OCI-LY1 (cell line): ENCODE data around the gene GPATCH8.

ENCODE experiments used
- H2AFZ ChIP-seq: fragments of 200-600 bp; sonication (generic), shearing (Covaris generic); 2 replicates; pipeline ENCODE4 v1.6.0; 2014; ENCODE audit warnings: antibody characterized with exemption, mild to moderate bottlenecking, low read length
- H3F3A ChIP-seq: fragments of 200-600 bp; sonication (generic), shearing (Covaris generic); 2 replicates; pipeline ENCODE4 v1.6.0; 2014; ENCODE audit warnings: mild to moderate bottlenecking, antibody characterized with exemption, low read length, moderate library complexity; ENCODE audit not compliant: insufficient read depth
- H3K27ac ChIP-seq: fragments of 200-600 bp; sonication (generic); 2 replicates; pipeline ENCODE4 v1.5.1; 2014; ENCODE audit warnings: low read length, mixed run types, mild to moderate bottlenecking, low read depth; ENCODE audit not compliant: poor library complexity, severe bottlenecking
- H3K27me3 ChIP-seq: fragments of 200-600 bp; sonication (generic); 2 replicates; pipeline ENCODE4 v1.6.0; 2014; ENCODE audit warnings: antibody characterized with exemption, mild to moderate bottlenecking, low read length, moderate library complexity; ENCODE audit not compliant: insufficient read depth
- H3K36me3 ChIP-seq: fragments of 200-600 bp; sonication (generic); 2 replicates; pipeline ENCODE4 v1.6.1; 2014; ENCODE audit warnings: mild to moderate bottlenecking, antibody characterized with exemption, low read length, moderate library complexity, mixed read lengths; ENCODE audit not compliant: insufficient read depth
- H3K4me1 ChIP-seq: fragments of 200-600 bp; sonication (generic); 2 replicates; pipeline ENCODE4 v1.5.1; 2014; ENCODE audit warnings: mild to moderate bottlenecking, low read length, moderate library complexity; ENCODE audit not compliant: insufficient read depth, severe bottlenecking
- H3K4me2 ChIP-seq: fragments of 200-600 bp; sonication (generic), shearing (Covaris generic); 2 replicates; pipeline ENCODE4 v1.6.1; 2014; ENCODE audit warnings: low read length
- H3K4me3 ChIP-seq: fragments of 200-600 bp; sonication (generic); 2 replicates; pipeline ENCODE4 v1.5.1; 2014; ENCODE audit warnings: low read length, low read depth, mild to moderate bottlenecking, mixed read lengths; ENCODE audit not compliant: poor library complexity, severe bottlenecking
- H3K79me2 ChIP-seq: fragments of 200-600 bp; shearing (Covaris generic); 2 replicates; pipeline ENCODE4 v1.6.1; 2016; ENCODE audit warnings: mixed run types, low read length, mixed read lengths; ENCODE audit not compliant: insufficient read depth
- H3K9ac ChIP-seq: fragments of 200-600 bp; sonication (generic), shearing (Covaris generic); 2 replicates; pipeline ENCODE4 v1.6.1; 2014; ENCODE audit warnings: mild to moderate bottlenecking, low read length, mixed read lengths
- H3K9me2 ChIP-seq: fragments of 200-600 bp; sonication (generic), shearing (Covaris generic); 2 replicates; pipeline ENCODE4 v1.6.1; 2014; ENCODE audit warnings: low read depth, mild to moderate bottlenecking, low read length, mixed read lengths
- H3K9me3 ChIP-seq: fragments of 200-600 bp; shearing (Covaris generic); 2 replicates; pipeline ENCODE4 v1.6.1; 2014; ENCODE audit warnings: low read length, mixed read lengths
- H4K20me1 ChIP-seq: fragments of 200-600 bp; sonication (generic), shearing (Covaris generic); 2 replicates; pipeline ENCODE4 v1.6.0; 2016; ENCODE audit warnings: mild to moderate bottlenecking, low read length; ENCODE audit not compliant: insufficient read depth
- CTCF ChIP-seq: fragments of 200-600 bp; sonication (generic), shearing (Covaris generic); IDR thresholded peaks from 2 replicates; pipeline ENCODE4 v1.5.1; 2017; ENCODE audit warnings: mild to moderate bottlenecking, antibody characterized with exemption, low read length, moderate library complexity, mixed read lengths
- EZH2 ChIP-seq: fragments of 200-600 bp; sonication (generic), shearing (Covaris generic); IDR thresholded peaks from 2 replicates; pipeline ENCODE4 v1.8.0; 2017; ENCODE audit warnings: borderline replicate concordance, mixed run types, mild to moderate bottlenecking, antibody characterized with exemption, low read length, moderate library complexity, mixed read lengths

GPATCH8 gene

GRCh38 chr17:44523672-44523972 is 20.4 kb upstream of the GPATCH8 start:
- Histone ChIP-seq H3F3A (no peaks in the 10 kb centered on the region), H3K36me3 (no peaks in the 10 kb centered on the region), H3K4me1 (peaks cover 5% of the 10 kb centered on the region), H3K9me3 (no peaks in the 10 kb centered on the region), H3K9ac (no peak overlapping the region), H4K20me1 (no peaks in the 10 kb centered on the region), H3K4me3 (no peak overlapping the region), H3K27me3 (no peaks in the 10 kb centered on the region), H2AFZ (peak overlapping the region; percentile 23; the same call in 1 of the 2 replicates), H3K9me2 (no peaks in the 10 kb centered on the region), H3K79me2 (no peaks in the 10 kb centered on the region), H3K27ac (no peak overlapping the region), H3K4me2 (peak overlapping the region; percentile 35)
- TF ChIP-seq EZH2 (no peak), CTCF (no peak)

GRCh38 chr17:44522883-44523671 is 19.9 kb upstream of the GPATCH8 start:
- no peak overlapping the region for H3K4me3 ChIP-seq
- TF ChIP-seq EZH2, result no peak
- peak; percentile 89 for TF ChIP-seq CTCF

GRCh38 chr17:44518032-44518431 is 14.8 kb upstream of the GPATCH8 start:
- H4K20me1 ChIP-seq, result no peaks in the 10 kb centered on the region
- H3K27me3 ChIP-seq, result no peaks in the 10 kb centered on the region
- no peaks in the 10 kb centered on the region for H3K79me2 ChIP-seq
- no peaks in the 10 kb centered on the region for H3F3A ChIP-seq
- no peak overlapping the region for H3K4me2 ChIP-seq
- TF ChIP-seq CTCF (no peak), EZH2 (no peak)
- no peaks in the 10 kb centered on the region for H3K9me2 ChIP-seq
- no peak overlapping the region for H2AFZ ChIP-seq
- H3K9me3 ChIP-seq, result no peaks in the 10 kb centered on the region
- no peak overlapping the region for H3K4me3 ChIP-seq
- no peaks in the 10 kb centered on the region for H3K4me1 ChIP-seq
- H3K36me3 ChIP-seq, result no peaks in the 10 kb centered on the region
- no peak overlapping the region for H3K27ac ChIP-seq
- no peak overlapping the region for H3K9ac ChIP-seq

More at GRCh38 chr17:44522883-44523671, 19.9 kb upstream of the GPATCH8 start:
- H3K4me1 ChIP-seq, result peaks cover 5% of the 10 kb centered on the region
- no peaks in the 10 kb centered on the region for H3K9me3 ChIP-seq
- H3K27me3 ChIP-seq, result no peaks in the 10 kb centered on the region
- peak overlapping the region; percentile 23; the same call in 1 of the 2 replicates for H2AFZ ChIP-seq
- no peaks in the 10 kb centered on the region for H3K9me2 ChIP-seq
- H3K79me2 ChIP-seq, result no peaks in the 10 kb centered on the region
- H3F3A ChIP-seq, result no peaks in the 10 kb centered on the region
- no peaks in the 10 kb centered on the region for H4K20me1 ChIP-seq
- H3K27ac ChIP-seq, result no peak overlapping the region
- H3K9ac ChIP-seq, result no peak overlapping the region
- peak overlapping the region; percentile 35 for H3K4me2 ChIP-seq
- no peaks in the 10 kb centered on the region for H3K36me3 ChIP-seq
